Mesendoderm (in vitro differentiated cells): ENCODE measurements around the gene RAP1B.

ENCODE experiments used
- DNase-seq: peaks from one replicate; pipeline ENCODE4 v3.0.0; 2013
- H2AK5ac ChIP-seq: 2 replicates; pipeline ENCODE4 v1.6.1; 2013; ENCODE audit warnings: low read length, inconsistent platforms
- H2BK120ac ChIP-seq: 2 replicates; pipeline ENCODE4 v1.6.1; 2013; ENCODE audit warnings: low read depth, mild to moderate bottlenecking, low read length, moderate library complexity, mixed read lengths
- H2BK15ac ChIP-seq: replicated peaks from 2 replicates; pipeline ENCODE4 v1.6.1; 2013; ENCODE audit warnings: low read depth, mild to moderate bottlenecking, moderate library complexity
- H2BK5ac ChIP-seq: 2 replicates; pipeline ENCODE4 v1.6.1; 2013; ENCODE audit warnings: low read length, inconsistent platforms
- H3K18ac ChIP-seq: 2 replicates; pipeline ENCODE4 v1.6.1; 2013; ENCODE audit warnings: mild to moderate bottlenecking, low read length, mixed read lengths
- H3K23ac ChIP-seq: one replicate; pipeline ENCODE4 v1.6.1; 2013; ENCODE audit warnings: low read length
- H3K27ac ChIP-seq: 2 replicates; pipeline ENCODE4 v1.5.1; 2013; ENCODE audit warnings: low read depth, mild to moderate bottlenecking, inconsistent platforms, low read length, moderate library complexity
- H3K27me3 ChIP-seq: 2 replicates; pipeline ENCODE4 v1.6.1; 2013; ENCODE audit warnings: low read length, control low read depth, mild to moderate bottlenecking, inconsistent platforms; ENCODE audit not compliant: insufficient read depth, poor library complexity
- H3K36me3 ChIP-seq: 2 replicates; pipeline ENCODE4 v1.6.1; 2013; ENCODE audit warnings: low read length, inconsistent platforms; ENCODE audit not compliant: control insufficient read depth, insufficient read depth
- H3K4ac ChIP-seq: one replicate; pipeline ENCODE4 v1.6.1; 2013; ENCODE audit warnings: low read depth, mild to moderate bottlenecking, low read length, moderate library complexity
- H3K4me1 ChIP-seq: 2 replicates; pipeline ENCODE4 v1.6.1; 2013; ENCODE audit warnings: low read depth, low read length, inconsistent platforms; ENCODE audit not compliant: control insufficient read depth
- H3K4me2 ChIP-seq: 2 replicates; pipeline ENCODE4 v1.6.1; 2013; ENCODE audit warnings: low read length
- H3K4me3 ChIP-seq: 2 replicates; pipeline ENCODE4 v1.5.1; 2013; ENCODE audit warnings: mild to moderate bottlenecking, low read length
- H3K56ac ChIP-seq: one replicate; pipeline ENCODE4 v1.6.1; 2013; ENCODE audit warnings: low read length
- H3K79me1 ChIP-seq: 2 replicates; pipeline ENCODE4 v1.6.1; 2013; ENCODE audit warnings: low read length, inconsistent platforms
- H3K79me2 ChIP-seq: 2 replicates; pipeline ENCODE4 v1.6.1; 2013; ENCODE audit warnings: mild to moderate bottlenecking, low read length; ENCODE audit not compliant: control insufficient read depth, insufficient read depth
- H3K9ac ChIP-seq: 2 replicates; pipeline ENCODE4 v1.6.1; 2013; ENCODE audit warnings: low read length, inconsistent platforms
- H4K5ac ChIP-seq: one replicate; pipeline ENCODE4 v1.6.1; 2013; ENCODE audit warnings: low read length
- H4K8ac ChIP-seq: one replicate; pipeline ENCODE4 v1.6.1; 2013; ENCODE audit warnings: low read depth, mild to moderate bottlenecking, control low read depth, low read length, moderate library complexity
- WGBS: extraction: QIAGEN DNeasy Blood & Tissue Kit; methylation state at CpG from one replicate; pipeline ENCODE4 v1.1.7; 2013; ENCODE audit warnings: low lambda C conversion rate, missing lambda C conversion rate; ENCODE audit not compliant: insufficient coverage; ENCODE audit errors: extremely low coverage; 5-methylcytosine and 5-hydroxymethylcytosine counted together

Gene RAP1B

GRCh38 chr12:68623059-68623458 lies 12.4 kb downstream of the RAP1B start:
- H3K4me1 ChIP-seq: peaks cover 6% of the 10 kb centered on the region

GRCh38 chr12:68623984-68624383 lies 13.3 kb downstream of the RAP1B start:
- Histone ChIP-seq H2BK5ac (no peak overlapping the region), H3K9ac (no peak overlapping the region), H3K4me2 (no peak overlapping the region), H2AK5ac (no peak overlapping the region), H3K56ac (no peak overlapping the region), H3K27ac (no peak overlapping the region), H3K27me3 (no peaks in the 10 kb centered on the region), H3K18ac (no peak overlapping the region), H4K8ac (no peak overlapping the region), H3K4me1 (peaks cover 6% of the 10 kb centered on the region), H2BK120ac (no peak overlapping the region), H3K4ac (no peak overlapping the region), H3K4me3 (no peak overlapping the region), H3K79me1 (peaks cover 4% of the 10 kb centered on the region), H4K5ac (no peak overlapping the region), H3K23ac (no peak overlapping the region), H2BK15ac (no peak overlapping the region), H3K79me2 (peaks cover 64% of the 10 kb centered on the region), H3K36me3 (no peaks in the 10 kb centered on the region)
- WGBS: no CpG with 5 or more reads among the region's 1 CpG
- DNase-seq: peak; percentile 33

More at GRCh38 chr12:68623059-68623458, 12.4 kb downstream of the RAP1B start:
- Histone ChIP-seq H3K9ac (no peak overlapping the region), H3K56ac (no peak overlapping the region), H3K23ac (no peak overlapping the region), H3K36me3 (no peaks in the 10 kb centered on the region), H3K4me3 (no peak overlapping the region), H3K79me2 (peaks cover 67% of the 10 kb centered on the region), H3K79me1 (peaks cover 6% of the 10 kb centered on the region), H4K5ac (no peak overlapping the region), H2BK120ac (no peak overlapping the region), H3K18ac (no peak overlapping the region), H2BK5ac (no peak overlapping the region), H3K27me3 (no peaks in the 10 kb centered on the region), H4K8ac (no peak overlapping the region), H2AK5ac (no peak overlapping the region), H3K27ac (no peak overlapping the region), H3K4ac (no peak overlapping the region), H2BK15ac (no peak overlapping the region), H3K4me2 (no peak overlapping the region)
- no peak for DNase-seq

- Histone ChIP-seq H3K27ac (no peak overlapping the region), H2BK5ac (no peak overlapping the region), H2BK15ac (no peak overlapping the region), H3K27me3 (no peaks in the 10 kb centered on the region), H3K36me3 (no peaks in the 10 kb centered on the region), H3K23ac (no peak overlapping the region), H3K9ac (no peak overlapping the region), H3K56ac (no peak overlapping the region), H3K79me1 (peaks cover 6% of the 10 kb centered on the region), H3K79me2 (peaks cover 64% of the 10 kb centered on the region), H3K4me2 (no peak overlapping the region), H2BK120ac (no peak overlapping the region), H4K5ac (no peak overlapping the region), H3K4me1 (peaks cover 6% of the 10 kb centered on the region), H3K18ac (no peak overlapping the region), H3K4me3 (no peak overlapping the region), H4K8ac (no peak overlapping the region), H2AK5ac (no peak overlapping the region), H3K4ac (no peak overlapping the region)
- DNase-seq: no peak
- WGBS: no CpG with 5 or more reads among the region's 2 CpGs
Measured at GRCh38 chr12:68624933-68625332, 14.2 kb downstream of the RAP1B start.

- Histone ChIP-seq H4K8ac (no peak overlapping the region), H3K9ac (no peak overlapping the region), H3K4me3 (no peak overlapping the region), H3K18ac (no peak overlapping the region), H4K5ac (no peak overlapping the region), H2BK120ac (no peak overlapping the region), H3K79me1 (peaks cover 10% of the 10 kb centered on the region), H3K23ac (no peak overlapping the region), H2AK5ac (no peak overlapping the region), H3K36me3 (no peaks in the 10 kb centered on the region), H3K27ac (no peak overlapping the region), H2BK5ac (no peak overlapping the region), H3K56ac (no peak overlapping the region), H3K4me1 (no peaks in the 10 kb centered on the region), H3K4ac (no peak overlapping the region), H3K27me3 (no peaks in the 10 kb centered on the region), H3K4me2 (no peak overlapping the region), H2BK15ac (no peak overlapping the region), H3K79me2 (peaks cover 56% of the 10 kb centered on the region)
- no CpG with 5 or more reads among the region's 3 CpGs for WGBS
- no peak for DNase-seq
Measured at GRCh38 chr12:68627673-68628319, 17.1 kb downstream of the RAP1B start.

- Histone ChIP-seq H3K4me3 (no peak overlapping the region), H3K9ac (no peak overlapping the region), H3K79me1 (peaks cover 10% of the 10 kb centered on the region), H3K18ac (no peak overlapping the region), H4K8ac (no peak overlapping the region), H2BK120ac (no peak overlapping the region), H3K27ac (no peak overlapping the region), H2BK15ac (no peak overlapping the region), H2AK5ac (no peak overlapping the region), H3K4me1 (no peaks in the 10 kb centered on the region), H2BK5ac (no peak overlapping the region), H3K36me3 (no peaks in the 10 kb centered on the region), H3K4ac (no peak overlapping the region), H3K4me2 (no peak overlapping the region), H3K23ac (no peak overlapping the region), H3K56ac (no peak overlapping the region), H3K79me2 (peaks cover 60% of the 10 kb centered on the region), H4K5ac (no peak overlapping the region), H3K27me3 (no peaks in the 10 kb centered on the region)
- no peak for DNase-seq
Measured at GRCh38 chr12:68628698-68629097, 18.0 kb downstream of the RAP1B start.

GRCh38 chr12:68630050-68630449 lies 19.4 kb downstream of the RAP1B start:
- no peak overlapping the region for H2AK5ac ChIP-seq
- H3K56ac ChIP-seq: no peak overlapping the region
- H3K27me3 ChIP-seq: no peaks in the 10 kb centered on the region
- H3K79me2 ChIP-seq: peaks cover 51% of the 10 kb centered on the region
- no peak overlapping the region for H4K5ac ChIP-seq
- no peak overlapping the region for H2BK5ac ChIP-seq
- peaks cover 10% of the 10 kb centered on the region for H3K79me1 ChIP-seq
- H3K36me3 ChIP-seq: no peaks in the 10 kb centered on the region
- H3K27ac ChIP-seq: no peak overlapping the region
- H3K4me3 ChIP-seq: no peak overlapping the region
- H3K18ac ChIP-seq: no peak overlapping the region
- H4K8ac ChIP-seq: no peak overlapping the region
- no peak overlapping the region for H3K4ac ChIP-seq
- no peak overlapping the region for H3K4me2 ChIP-seq
- no peak for DNase-seq
- H3K4me1 ChIP-seq: no peaks in the 10 kb centered on the region
- no peak overlapping the region for H2BK15ac ChIP-seq
- H3K23ac ChIP-seq: no peak overlapping the region
- no peak overlapping the region for H2BK120ac ChIP-seq
- no peak overlapping the region for H3K9ac ChIP-seq
